HepG2 (cell line): ENCODE results near the gene CEACAM16. TPM values are rescaled to one million over a fixed set of nuclear protein-coding genes. Genes with fewer than 3 reads are reported as not detected.

Experiments
- ATAC-seq: fragments of 200-7000 bp; cut with Tn5 transposase; 3 replicates; pipeline ENCODE4 v1.9.1; 2020; ENCODE audit warnings: mild to moderate bottlenecking, moderate library complexity
- BruUV-seq: library from RNA; stranded (reverse); fragments of 400-500 nt; replicated peaks from 2 replicates; lab custom pipeline; 2021; lab: Mats Ljungman, UMichigan
- CTCF ChIA-PET: fragments of 300-600 bp; formaldehyde crosslinking; extraction: SDS; loops from one replicate; lab custom pipeline; 2021; ENCODE audit warnings: low total read pairs, inconsistent platforms, low intra/inter-chr PET ratio; lab: Yijun Ruan, JAX
- POLR2A ChIA-PET: fragments of 350-600 bp; sonication (Branson Sonifier 250); formaldehyde crosslinking; loops from one replicate; lab custom pipeline; 2020; ENCODE audit warnings: antibody characterized with exemption, inconsistent platforms; lab: Yijun Ruan, JAX
- DNase-seq: peaks from one replicate; pipeline ENCODE4 v3.0.0-alpha.2; 2015; ENCODE audit warnings: low spot score
- FAIRE-seq: peaks from 3 replicates; lab custom pipeline; 2011; peaks lifted over from hg19 to GRCh38; lab: Jason Lieb, UNC
- H2AFZ ChIP-seq: one replicate; pipeline ENCODE4 v1.6.1; 2011; ENCODE audit warnings: low read length, inconsistent platforms
- H3K27ac ChIP-seq: fragments of 300-600 bp; 3 replicates; pipeline ENCODE4 v1.8.0; 2011; ENCODE audit warnings: mixed run types, mild to moderate bottlenecking, mixed read lengths, low read length, inconsistent platforms; ENCODE audit not compliant: insufficient read depth; ENCODE audit errors: extremely low read length
- H3K27me3 ChIP-seq, 2 experiments: fragments of 200-600 bp in 1 of 2; 2 replicates in 1 of 2; 3 replicates in 1 of 2; pipeline versions ENCODE4 v1.6.0 to v1.8.0; 2011; ENCODE audit warnings: low read length in 2 of 2, mild to moderate bottlenecking in 2 of 2, moderate library complexity in 2 of 2, inconsistent platforms in 1 of 2; ENCODE audit not compliant: insufficient read depth in 2 of 2, control insufficient read depth in 1 of 2
- H3K36me3 ChIP-seq, 2 experiments: fragments of 200-600 bp in 1 of 2; replicated peaks in 1 of 2; 2 replicates in 1 of 2; 3 replicates in 1 of 2; pipeline versions ENCODE4 v1.5.1 to v1.8.0; 2011; ENCODE audit warnings: low read length in 2 of 2, inconsistent platforms in 1 of 2; ENCODE audit not compliant: insufficient read depth in 2 of 2, control insufficient read depth in 1 of 2
- H3K4me1 ChIP-seq: 2 replicates; pipeline ENCODE4 v1.5.1; 2012; ENCODE audit warnings: low read length, inconsistent platforms; ENCODE audit not compliant: insufficient read depth
- H3K4me2 ChIP-seq: 2 replicates; pipeline ENCODE4 v1.6.0; 2011; ENCODE audit warnings: low read depth, low read length, inconsistent platforms
- H3K4me3 ChIP-seq, 3 experiments: fragments of 200-600 bp in 1 of 3; sonication (generic), shearing (Covaris generic) in 1 of 3; replicated peaks in 1 of 3; 2 replicates each; pipeline ENCODE4 v1.5.1; 2011 to 2016; ENCODE audit warnings: low read length in 3 of 3, inconsistent platforms in 2 of 3, low read depth in 2 of 3, mild to moderate bottlenecking in 2 of 3, control low read depth in 1 of 3, mixed read lengths in 1 of 3; ENCODE audit not compliant: insufficient read depth in 1 of 3
- H3K79me2 ChIP-seq: one replicate; pipeline ENCODE4 v1.6.1; 2011; ENCODE audit warnings: low read length, inconsistent platforms; ENCODE audit not compliant: insufficient read depth
- H3K9ac ChIP-seq: 2 replicates; pipeline ENCODE4 v1.6.0; 2011; ENCODE audit warnings: mild to moderate bottlenecking, low read depth, low read length, inconsistent platforms; ENCODE audit not compliant: insufficient read depth
- H3K9me3 ChIP-seq: 2 replicates; pipeline ENCODE4 v1.5.1; 2012; ENCODE audit warnings: mild to moderate bottlenecking, low read length
- H4K20me1 ChIP-seq: 2 replicates; pipeline ENCODE4 v1.6.0; 2011; ENCODE audit warnings: inconsistent platforms, mild to moderate bottlenecking, low read length, moderate library complexity; ENCODE audit not compliant: insufficient read depth
- HDAC2 ChIP-seq: sonication (generic); formaldehyde crosslinking; IDR thresholded peaks from 2 replicates; pipeline ENCODE4 v1.4.0; 2020; ENCODE audit warnings: missing genetic modification reagents
- SIN3A ChIP-seq: IDR thresholded peaks from 2 replicates; pipeline ENCODE4 v1.6.1; 2011; ENCODE audit warnings: low read depth, mild to moderate bottlenecking, control low read depth, low read length, borderline replicate concordance
- ZBTB3 ChIP-seq: sonication (generic); formaldehyde crosslinking; IDR thresholded peaks from 2 replicates; pipeline ENCODE4 v1.4.0; 2020; ENCODE audit warnings: low read depth, mild to moderate bottlenecking, moderate library complexity, missing genetic modification reagents, borderline replicate concordance
- ZNF839 ChIP-seq: sonication (generic); formaldehyde crosslinking; IDR thresholded peaks from 2 replicates; pipeline ENCODE4 v1.4.0; 2020; ENCODE audit warnings: missing genetic modification reagents, mild to moderate bottlenecking, borderline replicate concordance
- WGBS: methylation state at CpG from one replicate; pipeline ENCODE4 v1.1.6; 2017; ENCODE audit warnings: low lambda C conversion rate; 5-methylcytosine and 5-hydroxymethylcytosine counted together
- in situ Hi-C: cut with HindIII; loops from 2 replicates; pipeline ENCODE4 v1.10.0; 2017; ENCODE audit warnings: low pct_unique_long_range_greater_than_20kb; ENCODE audit not compliant: extremely low pct_ligation_motif_present
- intact Hi-C: fragments of 100-400 bp; cut with micrococcal nuclease; formaldehyde crosslinking; loops from one replicate; pipeline ENCODE4 v1.10.0; 2022; ENCODE audit not compliant: unreplicated experiment
- polyA plus RNA-seq, 8 experiments: library from polyadenylated mRNA; depleted of rRNA in 3 of 8; stranded (reverse) in 7 of 8; unstranded in 1 of 8; fragments of >200 nt; fragmentation: Illumina TruSeq in 4 of 8; extraction: Trizol in 4 of 8; gene quantifications; 2 replicates each; pipeline versions ENCODE4 v1.2.1 to v1.2.3, GENCODE V29; 2011 to 2016; ENCODE audit warnings: low read depth in 4 of 8, missing spikeins in 1 of 8, mixed read lengths in 1 of 8; ENCODE audit not compliant: insufficient read depth in 1 of 8
- total RNA-seq, 5 experiments: library from RNA; depleted of rRNA; stranded (reverse); fragments of >200 nt; fragmentation: Illumina TruSeq; extraction: Trizol; gene quantifications; 2 replicates each; pipeline ENCODE4 v1.2.3, GENCODE V29; 2016; ENCODE audit warnings: low read depth in 1 of 5
- TF ChIP-seq, protein P1 (sequence below): sonication (generic); formaldehyde crosslinking; IDR thresholded peaks from 2 replicates; pipeline ENCODE4 v1.5.1; 2020; ENCODE audit warnings: mild to moderate bottlenecking, missing genetic modification reagents, borderline replicate concordance
- TF ChIP-seq, protein P2 (sequence below): sonication (generic); formaldehyde crosslinking; IDR thresholded peaks from 2 replicates; pipeline ENCODE4 v1.4.0; 2020; ENCODE audit warnings: mild to moderate bottlenecking, missing genetic modification reagents

The CEACAM16 gene
- total and polyA plus RNA-seq, 2 of the 13 experiments (the other 11 are each of a cell fraction or from before 2014, with no cell fraction given), result not detected

DNA sequence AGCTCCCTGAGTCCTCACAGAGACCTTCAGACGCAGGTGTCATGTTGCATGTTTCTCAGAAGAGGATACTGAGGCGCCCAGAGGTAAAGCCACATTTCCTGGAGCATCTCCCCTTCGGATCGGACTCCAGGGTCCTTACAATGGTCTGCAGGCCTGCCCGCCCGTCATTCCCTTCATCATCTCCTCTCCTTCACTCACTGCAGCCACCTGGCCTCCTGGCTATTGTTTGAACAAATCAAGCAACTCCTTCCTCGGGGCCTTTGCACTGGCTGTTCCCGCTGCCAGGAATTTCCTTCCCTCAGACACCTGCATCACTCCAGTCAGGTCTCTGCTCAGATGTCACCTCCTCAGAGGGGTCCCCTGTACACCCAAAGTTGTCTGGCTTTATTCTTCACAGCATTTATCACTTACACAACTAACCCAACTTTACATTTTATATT, 20.3 kb downstream of the CEACAM16 start:
- 63% methylated on average over 7 of the region's 8 CpGs for WGBS
- Histone ChIP-seq H3K4me1 (peaks cover 80% of the 10 kb centered on the region), H3K4me2 (peak overlapping the region; percentile 88), H4K20me1 (no peaks in the 10 kb centered on the region), H3K4me3 (peak overlapping the region in 1 of 3 experiments; percentile 82; a peak in 1 of 6 replicates), H2AFZ (no peak overlapping the region), H3K36me3 (peaks cover 7 to 13% of the 10 kb centered on the region in 2 experiments), H3K9ac (peak overlapping the region; percentile 42; the same call in 1 of the 2 replicates), H3K27me3 (no peaks in the 10 kb centered on the region; a peak in 1 of 5 replicates), H3K27ac (peak overlapping the region; percentile 95), H3K9me3 (peaks cover 13% of the 10 kb centered on the region), H3K79me2 (peaks cover 22% of the 10 kb centered on the region)
- POLR2A ChIA-PET, result interaction anchor here (1.2 to 8.0 kb wide), 6 partner anchors 9 to 186 kb away, joined by 3 to 94 read pairs (median 10); partner anchors contain the start of gene APOE
- no peak for ATAC-seq
- TF ChIP-seq ZNF839 (CRISPR knock-in tag), result 0 out of 2 replicates have a peak, but pooled peaks have one; percentile 53
- 0 out of 2 replicates have a peak, but pooled peaks have one; percentile 39 for TF ChIP-seq HDAC2
- TF ChIP-seq, protein P1, sequence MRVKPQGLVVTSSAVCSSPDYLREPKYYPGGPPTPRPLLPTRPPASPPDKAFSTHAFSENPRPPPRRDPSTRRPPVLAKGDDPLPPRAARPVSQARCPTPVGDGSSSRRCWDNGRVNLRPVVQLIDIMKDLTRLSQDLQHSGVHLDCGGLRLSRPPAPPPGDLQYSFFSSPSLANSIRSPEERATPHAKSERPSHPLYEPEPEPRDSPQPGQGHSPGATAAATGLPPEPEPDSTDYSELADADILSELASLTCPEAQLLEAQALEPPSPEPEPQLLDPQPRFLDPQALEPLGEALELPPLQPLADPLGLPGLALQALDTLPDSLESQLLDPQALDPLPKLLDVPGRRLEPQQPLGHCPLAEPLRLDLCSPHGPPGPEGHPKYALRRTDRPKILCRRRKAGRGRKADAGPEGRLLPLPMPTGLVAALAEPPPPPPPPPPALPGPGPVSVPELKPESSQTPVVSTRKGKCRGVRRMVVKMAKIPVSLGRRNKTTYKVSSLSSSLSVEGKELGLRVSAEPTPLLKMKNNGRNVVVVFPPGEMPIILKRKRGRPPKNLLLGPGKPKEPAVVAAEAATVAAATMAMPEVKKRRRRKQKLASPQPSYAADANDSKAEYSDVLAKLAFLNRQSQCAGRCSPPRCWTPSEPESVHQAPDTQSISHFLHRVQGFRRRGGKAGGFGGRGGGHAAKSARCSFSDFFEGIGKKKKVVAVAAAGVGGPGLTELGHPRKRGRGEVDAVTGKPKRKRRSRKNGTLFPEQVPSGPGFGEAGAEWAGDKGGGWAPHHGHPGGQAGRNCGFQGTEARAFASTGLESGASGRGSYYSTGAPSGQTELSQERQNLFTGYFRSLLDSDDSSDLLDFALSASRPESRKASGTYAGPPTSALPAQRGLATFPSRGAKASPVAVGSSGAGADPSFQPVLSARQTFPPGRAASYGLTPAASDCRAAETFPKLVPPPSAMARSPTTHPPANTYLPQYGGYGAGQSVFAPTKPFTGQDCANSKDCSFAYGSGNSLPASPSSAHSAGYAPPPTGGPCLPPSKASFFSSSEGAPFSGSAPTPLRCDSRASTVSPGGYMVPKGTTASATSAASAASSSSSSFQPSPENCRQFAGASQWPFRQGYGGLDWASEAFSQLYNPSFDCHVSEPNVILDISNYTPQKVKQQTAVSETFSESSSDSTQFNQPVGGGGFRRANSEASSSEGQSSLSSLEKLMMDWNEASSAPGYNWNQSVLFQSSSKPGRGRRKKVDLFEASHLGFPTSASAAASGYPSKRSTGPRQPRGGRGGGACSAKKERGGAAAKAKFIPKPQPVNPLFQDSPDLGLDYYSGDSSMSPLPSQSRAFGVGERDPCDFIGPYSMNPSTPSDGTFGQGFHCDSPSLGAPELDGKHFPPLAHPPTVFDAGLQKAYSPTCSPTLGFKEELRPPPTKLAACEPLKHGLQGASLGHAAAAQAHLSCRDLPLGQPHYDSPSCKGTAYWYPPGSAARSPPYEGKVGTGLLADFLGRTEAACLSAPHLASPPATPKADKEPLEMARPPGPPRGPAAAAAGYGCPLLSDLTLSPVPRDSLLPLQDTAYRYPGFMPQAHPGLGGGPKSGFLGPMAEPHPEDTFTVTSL (CRISPR knock-in tag), result no peak
- no peak for TF ChIP-seq ZBTB3
- TF ChIP-seq SIN3A, result 0 out of 2 replicates have a peak, but pooled peaks have one; percentile 9
- TF ChIP-seq, protein P2, sequence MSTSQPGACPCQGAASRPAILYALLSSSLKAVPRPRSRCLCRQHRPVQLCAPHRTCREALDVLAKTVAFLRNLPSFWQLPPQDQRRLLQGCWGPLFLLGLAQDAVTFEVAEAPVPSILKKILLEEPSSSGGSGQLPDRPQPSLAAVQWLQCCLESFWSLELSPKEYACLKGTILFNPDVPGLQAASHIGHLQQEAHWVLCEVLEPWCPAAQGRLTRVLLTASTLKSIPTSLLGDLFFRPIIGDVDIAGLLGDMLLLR, result 0 out of 2 replicates have a peak, but pooled peaks have one; percentile 26
- no TSS peak for BruUV-seq
- intact Hi-C loops (loop anchor here (2.0 kb wide), 1 partner anchor 24 kb away; no protein-coding TSS in a partner anchor), in situ Hi-C loops (no loop called here)
- no peak for FAIRE-seq
- DNase-seq, result no peak
- CTCF ChIA-PET, result no interaction called here
